Cerebellar nuclear complex (tissue), 1 donor: Measurements from ENCODE around the gene CSK.
A peak's percentile ranks its signal among the peaks of the same experiment; 100 is the strongest.

Experiments used
- DNase-seq, 2 experiments: peaks; one replicate each; lab custom pipeline; 2025; lab: John Stamatoyannopoulos, UW

CSK gene

DNA sequence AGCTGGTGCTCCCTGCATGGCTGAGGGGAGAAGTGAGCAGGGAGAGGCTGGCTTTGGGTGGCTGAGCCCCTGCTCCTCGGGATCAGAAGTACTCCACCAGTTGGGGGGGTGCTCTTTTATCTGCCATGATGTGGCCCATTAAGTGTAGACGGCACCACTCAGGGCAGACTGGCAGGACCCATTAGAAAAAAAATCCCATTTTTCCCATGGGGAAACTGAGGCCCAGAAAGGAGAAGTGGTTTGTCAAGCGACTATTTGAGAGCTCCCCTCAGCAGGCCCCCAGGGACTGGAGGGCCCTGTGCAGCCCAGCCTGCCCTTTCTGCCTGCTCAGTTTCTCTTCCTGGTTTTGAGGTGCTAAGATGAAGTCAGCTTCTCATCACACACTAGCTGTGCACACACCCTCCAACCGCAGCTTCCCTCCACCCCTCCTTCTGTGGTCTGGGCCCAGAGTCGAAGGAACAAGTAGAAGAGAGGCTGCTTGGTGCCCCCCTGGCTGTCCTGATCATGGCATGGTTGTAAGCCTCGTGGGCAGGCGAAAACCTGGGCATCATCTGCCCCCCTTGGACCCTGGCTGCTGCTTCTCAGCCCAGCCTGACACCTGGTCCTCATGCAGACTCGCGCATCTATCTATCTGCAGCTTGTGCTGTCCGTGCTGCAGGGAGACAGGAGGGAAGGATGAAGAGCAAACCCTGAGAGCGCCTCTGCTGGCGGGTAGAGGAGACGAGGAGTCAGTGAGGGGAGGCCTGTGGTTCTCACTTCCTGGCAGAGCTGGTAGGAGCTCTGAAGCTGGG lies 5.6 kb downstream of the CSK start:
- DNase-seq = peak; percentile 10 to 33

DNA sequence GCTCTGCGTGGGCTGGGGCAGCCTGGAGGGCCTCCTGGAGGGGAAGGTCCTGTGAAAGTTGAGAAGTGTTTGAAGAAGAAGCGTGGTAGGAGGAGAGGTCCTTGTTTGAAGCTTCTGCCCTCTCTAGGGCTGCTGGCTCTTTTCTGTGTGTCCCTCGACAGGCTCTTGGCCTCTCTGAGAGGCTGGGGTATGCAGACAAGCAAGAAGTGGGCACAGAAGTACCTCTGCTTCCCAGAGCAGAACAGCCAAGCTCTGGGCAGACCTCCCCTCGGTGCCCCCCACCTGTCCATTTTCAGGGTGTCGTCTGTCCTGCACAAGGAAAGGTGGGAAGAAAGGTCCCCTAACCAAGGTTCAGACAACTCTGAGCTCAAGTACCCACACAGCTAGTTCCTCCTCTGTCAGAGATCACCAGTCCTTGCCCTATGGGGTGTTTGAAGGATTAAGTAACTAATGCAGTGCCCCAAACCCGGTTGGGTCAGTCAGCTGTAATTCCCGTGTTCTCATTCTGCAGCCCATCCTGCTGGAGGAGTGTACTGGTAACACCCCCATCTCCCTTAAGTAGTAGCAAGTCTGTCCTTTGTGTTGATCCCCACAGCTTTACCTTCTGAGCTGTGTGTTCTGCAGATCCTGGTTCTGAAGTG lies 6.3 kb downstream of the CSK start:
- DNase-seq = no peak

DNA sequence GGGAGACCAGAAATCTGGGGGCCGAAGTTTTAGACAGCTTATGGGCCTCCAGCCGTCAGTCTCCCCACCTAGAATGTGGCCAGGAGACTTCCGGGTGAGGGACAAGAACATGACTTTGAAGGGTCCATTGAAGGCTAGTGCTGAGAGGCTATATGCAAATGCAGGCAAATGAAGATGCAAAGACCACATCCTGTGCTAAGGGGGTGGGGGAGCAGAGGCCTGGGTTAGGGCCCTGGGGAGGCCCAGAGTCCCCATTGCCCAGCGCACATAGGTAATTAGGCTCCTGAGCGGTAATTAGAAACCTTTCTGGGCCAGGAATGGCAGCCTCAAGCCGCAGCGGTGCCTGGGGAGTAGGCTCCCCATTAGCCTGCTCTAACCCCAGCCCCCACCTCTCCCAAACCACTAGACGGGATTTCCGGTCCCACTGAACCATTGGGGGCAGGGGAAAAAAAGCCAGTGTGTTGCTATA lies 6.8 kb downstream of the CSK start:
- no peak for DNase-seq

DNA sequence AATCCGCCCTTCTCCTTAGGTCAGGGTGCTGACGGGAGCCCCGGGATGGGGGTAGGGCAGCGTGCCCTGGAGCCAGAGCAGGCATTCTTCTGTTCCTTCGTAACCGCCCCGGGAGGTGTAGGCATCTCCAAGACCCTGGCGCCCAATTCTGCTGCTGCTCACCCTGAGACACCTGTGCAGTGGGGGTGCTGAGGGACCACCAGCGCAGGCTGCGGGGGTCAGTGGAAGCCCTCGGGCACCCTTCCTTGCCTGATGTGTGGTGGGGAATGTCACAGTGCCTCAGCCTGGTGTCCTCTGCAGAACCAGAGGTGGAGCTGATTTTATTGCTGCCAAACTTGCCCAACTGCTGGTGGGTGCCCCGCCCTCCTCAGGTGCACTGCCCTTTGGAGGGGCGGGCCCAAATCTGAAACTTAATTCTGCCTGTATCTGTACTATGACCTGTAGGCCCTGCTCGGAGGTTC lies 7.3 kb downstream of the CSK start:
- DNase-seq = no peak

DNA sequence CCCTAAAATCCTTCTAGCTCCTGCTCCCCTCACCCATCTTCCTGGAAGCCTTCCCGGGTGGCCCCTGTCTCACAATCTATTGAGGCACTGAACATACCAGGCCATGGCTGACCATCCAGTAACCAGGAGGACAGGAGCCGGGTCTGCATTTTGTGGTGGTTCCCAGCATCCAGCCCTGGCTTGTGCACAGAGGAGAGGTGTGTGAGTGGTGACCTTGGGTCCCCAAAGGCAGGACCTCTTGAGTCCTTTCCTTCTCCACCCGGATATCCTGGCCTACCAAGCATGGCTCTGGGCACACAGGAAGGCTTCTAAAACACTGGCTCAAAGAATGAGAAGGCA lies 7.8 kb downstream of the CSK start:
- no peak for DNase-seq

DNA sequence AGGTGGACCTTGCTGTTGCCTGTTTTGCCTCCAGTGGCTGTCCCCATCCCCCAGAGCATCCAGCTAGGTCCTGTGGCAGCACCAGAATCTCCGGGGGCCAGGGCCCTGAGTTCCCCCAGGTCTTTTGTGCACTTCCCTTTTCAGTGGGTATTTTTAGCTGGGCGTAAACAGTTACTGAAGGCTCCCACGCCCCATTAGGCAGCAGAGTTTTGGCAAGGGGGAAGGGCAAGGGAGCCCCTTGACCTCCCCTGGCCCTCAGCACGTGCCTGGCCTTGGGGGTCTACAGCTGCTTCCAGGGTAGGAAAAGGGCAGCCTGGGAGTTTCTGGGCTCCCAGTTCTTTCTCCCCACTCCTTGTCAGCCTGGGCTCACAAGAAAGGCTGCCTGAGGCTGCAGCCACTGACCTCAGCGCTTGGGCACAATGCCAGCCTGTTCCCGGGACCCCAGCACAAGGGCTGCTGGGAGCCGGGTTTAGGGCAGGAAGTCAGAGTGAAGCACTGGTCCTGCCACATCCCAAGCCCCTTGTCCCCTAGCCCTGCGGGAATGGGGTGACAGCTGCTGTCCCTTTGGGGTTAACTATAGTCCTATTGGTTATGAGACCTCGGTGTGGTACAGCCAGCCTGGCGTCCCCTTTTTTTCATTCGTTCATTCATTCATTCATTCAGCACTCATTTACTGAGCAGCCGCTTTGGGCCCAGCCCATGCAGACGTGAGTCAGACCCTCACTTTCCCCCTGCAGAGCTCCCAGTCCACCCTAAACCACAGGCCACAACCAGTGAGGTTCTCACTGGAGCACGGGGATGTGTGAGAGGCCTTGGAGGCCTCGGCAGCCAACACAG lies 8.4 kb downstream of the CSK start:
- no peak for DNase-seq

DNA sequence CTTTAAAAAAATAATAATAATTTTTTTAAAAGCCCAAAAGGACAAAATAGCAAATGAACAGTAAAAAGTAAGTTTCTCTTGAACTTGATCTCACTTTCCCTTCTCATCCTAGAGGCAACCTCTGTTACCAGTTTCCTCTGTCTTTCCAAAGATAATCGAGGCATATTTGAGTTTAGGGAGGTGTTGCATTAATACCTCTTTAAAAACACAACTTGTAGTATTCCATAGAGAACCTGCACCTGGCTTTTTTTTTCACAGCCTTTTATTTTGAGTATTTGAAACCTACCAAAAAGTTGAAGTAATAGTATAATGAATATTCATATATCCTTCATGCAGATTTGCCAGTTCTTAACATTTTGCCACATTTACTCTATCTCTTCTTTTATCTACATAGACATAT lies 9.1 kb downstream of the CSK start:
- DNase-seq = no peak

DNA sequence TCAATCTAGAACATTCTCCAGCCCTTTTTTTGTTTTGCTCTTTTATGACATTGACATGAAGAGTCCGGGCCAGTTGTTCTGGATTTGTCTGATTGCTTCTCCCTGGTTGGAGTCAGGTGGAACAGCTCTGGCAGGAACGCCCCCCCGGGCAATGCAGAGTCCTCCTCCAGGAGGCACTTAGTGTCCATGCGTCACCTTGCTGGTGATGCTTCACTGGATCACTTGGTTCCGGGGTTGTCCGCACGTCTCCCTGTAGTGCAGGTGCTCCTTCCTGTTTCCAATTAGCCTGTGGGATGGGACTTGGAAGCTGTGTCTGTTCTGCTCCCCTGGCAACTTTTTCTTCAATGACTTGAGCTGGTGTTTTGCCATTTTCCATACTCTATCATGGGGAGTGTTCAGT lies 9.8 kb downstream of the CSK start:
- no peak for DNase-seq

DNA sequence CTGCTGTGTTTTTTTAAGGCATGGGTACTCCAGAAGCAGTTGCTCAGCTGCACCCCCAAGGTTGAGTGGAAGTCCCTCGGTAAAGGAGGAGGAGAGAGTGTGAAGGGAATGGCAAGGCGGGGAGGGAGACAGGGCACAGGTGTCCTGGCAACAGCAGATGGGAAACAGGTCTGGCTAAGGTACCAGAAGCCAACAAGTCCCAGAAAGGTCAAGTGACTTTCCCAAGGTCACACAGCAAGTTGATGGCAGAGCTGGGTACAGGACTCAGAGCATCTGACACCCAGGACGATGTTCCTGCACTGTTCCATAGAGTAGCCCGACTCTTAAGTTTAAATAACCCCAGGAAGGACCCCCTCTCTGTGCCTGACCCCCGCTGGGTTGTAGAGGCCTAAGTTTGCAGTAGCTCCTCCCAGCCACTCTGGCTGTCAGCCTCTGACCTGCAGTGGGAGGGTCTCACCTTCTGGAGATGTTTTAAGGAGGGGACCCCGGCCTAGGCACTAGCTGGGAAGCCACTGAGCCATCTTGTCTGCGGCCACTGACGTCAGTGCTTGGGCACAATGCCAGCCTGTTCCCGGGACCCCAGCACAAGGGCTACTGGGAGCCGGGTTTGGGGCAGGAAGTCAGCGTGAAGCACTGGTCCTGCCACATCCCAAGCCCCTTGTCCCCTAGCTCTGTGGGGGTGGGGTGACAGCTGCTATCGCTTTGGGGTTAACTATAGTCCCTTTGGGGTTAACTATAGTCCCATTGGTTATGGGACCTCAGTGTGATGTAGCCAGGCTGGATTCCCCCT lies 10.5 kb downstream of the CSK start:
- no peak for DNase-seq

DNA sequence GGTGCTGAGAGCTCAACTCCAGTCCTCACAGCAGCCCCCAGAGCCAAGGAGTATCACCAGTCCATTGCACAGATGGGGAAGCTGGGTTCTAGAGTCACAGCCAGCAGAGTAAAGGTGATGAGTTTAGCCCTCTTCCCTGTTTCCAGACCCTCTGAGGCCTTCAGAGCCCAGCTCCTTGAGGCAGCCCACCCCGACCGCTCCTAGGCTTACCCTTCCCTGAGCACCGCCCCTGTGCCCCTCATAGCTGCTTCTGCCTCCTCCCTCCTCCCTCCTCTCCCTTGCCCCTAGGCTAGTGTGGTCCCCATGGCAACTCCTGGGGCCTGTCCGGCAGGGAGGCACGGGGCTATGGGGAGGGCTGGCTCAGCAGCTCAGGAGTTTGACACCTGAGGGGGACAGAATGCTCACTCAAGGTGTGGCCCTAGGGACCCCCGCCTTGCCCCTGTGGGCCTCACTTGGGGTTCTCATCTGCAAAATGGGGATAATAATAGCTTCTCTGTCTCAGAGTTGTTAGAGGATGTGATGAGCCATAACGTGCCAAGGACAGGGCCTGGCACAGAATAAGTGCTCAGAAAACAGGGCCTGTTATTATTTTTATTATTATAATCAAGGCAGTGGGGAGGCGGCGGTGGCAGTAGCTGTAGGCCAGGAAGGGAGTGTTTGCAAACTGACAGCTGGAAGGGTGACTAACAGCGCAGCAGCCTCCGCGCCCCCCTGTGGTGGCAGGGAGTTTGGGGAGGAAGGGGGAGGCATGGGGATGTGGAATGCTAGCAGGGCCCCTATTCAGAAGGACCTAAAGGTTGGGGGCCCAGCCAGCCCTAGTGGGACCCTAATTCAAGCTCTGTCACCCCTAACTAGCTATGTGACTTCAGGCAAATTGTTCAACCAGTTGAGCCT lies 11.5 kb downstream of the CSK start:
- no peak for DNase-seq

DNA sequence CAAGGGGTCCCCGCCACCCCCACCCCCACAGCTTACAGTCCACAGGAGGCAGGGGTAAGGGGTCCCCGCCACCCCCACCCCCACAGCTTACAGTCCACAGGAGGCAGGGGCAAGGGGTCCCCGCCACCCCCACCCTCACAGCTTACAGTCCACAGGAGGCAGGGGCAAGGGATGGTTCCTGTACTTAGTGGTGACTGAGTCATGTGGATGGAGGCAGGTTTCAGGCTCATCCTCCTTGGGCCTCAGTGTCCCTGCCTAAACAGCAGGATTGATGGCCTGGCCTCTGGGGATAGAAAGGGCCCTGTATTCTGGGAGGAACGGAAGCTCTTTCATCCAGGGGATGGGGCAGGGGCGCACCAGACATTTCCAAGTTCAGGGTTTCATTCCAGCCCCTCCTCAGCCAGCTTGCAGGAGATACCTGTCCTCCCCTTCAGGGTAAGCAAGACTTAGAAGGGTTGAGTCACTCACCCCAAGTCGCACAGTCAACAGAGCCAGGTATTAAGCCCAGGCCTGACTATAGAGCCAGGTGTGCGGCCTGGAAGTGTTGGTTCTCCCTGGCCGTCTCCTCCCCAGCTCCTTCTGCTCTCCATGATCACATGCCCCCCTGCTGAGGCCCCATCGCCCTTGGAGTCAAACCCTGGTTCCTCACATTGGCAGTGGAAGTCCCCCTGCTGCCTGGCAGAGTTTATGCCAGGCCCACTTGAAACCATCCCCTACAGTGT lies 12.5 kb downstream of the CSK start:
- no peak for DNase-seq

DNA sequence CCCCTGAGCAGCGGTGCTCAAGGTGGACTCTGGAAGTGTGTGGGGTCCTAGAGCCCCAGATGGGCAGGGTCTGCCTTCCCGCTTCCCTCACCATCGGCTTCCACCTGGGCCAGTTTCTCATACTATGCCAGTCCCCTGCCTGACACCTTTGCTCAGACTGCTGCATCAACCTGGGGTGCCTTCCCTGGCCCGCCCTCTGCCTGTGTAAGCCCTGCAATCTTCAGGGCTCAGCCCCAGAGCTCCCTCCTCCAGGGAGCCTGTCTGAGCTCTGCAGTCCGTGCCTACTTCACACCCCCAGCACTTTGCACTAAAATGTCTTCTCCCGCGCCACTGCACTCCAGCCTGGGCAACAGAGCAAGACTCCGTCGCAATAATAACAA lies 13.1 kb downstream of the CSK start:
- no peak for DNase-seq

DNA sequence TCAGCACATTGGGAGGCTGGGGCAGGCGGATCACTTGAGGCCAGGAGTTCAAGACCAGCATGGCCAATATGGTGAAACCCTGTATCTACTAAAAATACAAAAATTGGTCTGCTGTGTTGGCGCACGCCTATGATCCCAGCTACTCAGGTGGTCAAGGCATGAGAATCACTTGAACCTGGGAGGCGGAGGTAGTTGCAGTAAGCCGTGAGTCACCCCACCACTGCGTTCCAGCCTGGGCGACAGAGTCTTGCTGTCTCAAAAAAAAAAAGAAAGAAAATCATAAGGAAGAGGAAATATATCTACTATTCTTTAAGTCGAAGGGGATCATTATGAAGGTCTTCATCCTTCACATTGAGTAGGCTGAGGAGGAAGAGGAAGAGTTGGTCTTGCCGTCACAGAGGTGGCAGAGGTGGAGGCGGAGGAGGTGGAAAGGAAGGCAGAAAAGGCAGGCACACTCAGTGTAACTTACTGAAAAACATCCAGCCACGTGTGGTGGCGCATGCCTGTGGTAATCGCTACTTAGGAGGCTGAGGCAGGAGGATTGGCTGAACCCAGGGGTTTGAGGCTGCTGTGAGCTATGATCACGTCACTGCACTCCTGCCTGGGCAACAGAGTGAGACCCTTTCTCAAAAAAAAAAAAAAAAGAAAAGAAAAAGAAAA lies 14.2 kb downstream of the CSK start:
- no peak for DNase-seq

DNA sequence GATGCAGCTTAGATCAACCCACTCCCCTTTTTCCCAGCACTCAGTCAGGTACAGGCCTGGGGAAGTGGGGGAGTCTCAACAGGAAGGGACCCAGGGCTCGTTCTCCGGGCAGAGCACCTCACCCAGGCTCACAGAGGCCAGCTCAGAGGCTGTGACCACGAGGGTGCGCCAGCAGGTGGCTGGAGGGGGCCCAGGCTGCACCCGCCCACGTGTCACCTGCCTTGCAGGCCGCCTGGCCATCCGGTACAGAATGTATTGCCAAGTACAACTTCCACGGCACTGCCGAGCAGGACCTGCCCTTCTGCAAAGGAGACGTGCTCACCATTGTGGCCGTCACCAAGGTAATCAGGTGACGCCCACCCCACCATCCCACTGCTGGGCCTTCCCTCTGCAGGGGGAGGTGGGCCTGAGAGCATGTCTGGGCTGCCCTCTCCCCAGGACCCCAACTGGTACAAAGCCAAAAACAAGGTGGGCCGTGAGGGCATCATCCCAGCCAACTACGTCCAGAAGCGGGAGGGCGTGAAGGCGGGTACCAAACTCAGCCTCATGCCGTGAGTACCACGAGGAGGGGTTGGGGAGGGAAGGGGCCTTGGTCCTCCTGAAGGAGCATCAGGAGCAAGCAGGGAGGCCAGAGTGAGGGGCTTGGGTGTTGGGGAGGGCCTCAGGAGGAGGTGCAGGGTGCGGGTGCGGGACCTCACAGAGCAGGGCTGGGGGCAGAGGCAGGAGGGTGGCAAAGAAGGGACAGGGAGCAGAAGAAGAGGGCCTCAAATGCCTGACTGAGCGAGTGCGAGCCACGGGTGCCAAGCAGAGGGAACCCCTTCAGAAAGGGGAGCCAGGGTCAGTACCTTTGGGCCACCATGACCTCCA lies 16.7 kb downstream of the CSK start:
- peak; percentile 61 to 64 for DNase-seq

DNA sequence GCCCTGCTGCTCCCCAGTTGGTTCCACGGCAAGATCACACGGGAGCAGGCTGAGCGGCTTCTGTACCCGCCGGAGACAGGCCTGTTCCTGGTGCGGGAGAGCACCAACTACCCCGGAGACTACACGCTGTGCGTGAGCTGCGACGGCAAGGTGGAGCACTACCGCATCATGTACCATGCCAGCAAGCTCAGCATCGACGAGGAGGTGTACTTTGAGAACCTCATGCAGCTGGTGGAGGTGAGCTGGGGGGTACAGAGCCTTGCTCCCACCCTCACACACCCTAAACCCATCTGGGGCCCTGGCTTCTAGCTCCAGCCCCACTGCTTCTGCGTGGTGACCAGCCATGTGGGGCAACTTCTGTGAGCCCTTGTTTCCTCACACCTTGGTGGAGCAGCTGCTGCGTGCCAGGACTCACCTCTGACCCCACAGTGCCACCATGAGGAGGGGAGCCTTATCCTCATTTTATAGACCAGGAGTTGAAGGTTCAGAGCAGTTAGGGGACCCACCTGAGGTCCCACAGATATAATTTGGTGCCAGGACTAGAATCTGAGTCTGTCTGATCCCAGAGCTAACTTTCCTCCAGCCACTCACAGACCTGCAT lies 17.5 kb downstream of the CSK start:
- no peak for DNase-seq

DNA sequence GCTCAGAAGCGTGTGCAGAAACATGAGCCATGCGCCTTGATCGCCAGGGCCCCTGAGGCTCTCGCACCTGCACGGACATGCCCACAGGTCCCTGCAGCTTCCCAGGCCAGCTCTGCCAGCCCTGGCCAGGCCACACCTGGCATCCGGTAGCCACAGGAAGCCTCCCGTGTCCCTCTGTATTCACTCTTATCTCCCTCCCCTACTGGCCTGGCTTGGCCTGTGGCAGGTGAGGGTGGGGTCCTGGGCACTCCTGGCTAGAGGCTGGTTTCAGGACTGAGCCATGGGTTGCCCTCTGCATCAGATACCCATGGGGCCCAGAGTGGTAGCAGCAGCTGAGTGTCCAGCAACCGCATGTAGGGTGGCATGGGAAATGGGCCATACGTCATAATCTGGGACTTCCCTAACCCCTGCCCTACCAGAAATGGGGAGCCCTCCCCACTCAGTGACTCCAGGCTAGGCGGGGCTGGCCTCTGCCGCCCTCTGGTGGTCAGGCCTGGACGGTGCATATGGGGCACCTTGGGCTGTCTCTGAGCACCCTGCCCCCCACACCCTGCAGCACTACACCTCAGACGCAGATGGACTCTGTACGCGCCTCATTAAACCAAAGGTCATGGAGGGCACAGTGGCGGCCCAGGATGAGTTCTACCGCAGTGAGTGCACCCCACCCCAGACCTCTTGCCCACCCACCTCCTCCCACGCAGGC lies 18.1 kb downstream of the CSK start:
- DNase-seq = no peak

DNA sequence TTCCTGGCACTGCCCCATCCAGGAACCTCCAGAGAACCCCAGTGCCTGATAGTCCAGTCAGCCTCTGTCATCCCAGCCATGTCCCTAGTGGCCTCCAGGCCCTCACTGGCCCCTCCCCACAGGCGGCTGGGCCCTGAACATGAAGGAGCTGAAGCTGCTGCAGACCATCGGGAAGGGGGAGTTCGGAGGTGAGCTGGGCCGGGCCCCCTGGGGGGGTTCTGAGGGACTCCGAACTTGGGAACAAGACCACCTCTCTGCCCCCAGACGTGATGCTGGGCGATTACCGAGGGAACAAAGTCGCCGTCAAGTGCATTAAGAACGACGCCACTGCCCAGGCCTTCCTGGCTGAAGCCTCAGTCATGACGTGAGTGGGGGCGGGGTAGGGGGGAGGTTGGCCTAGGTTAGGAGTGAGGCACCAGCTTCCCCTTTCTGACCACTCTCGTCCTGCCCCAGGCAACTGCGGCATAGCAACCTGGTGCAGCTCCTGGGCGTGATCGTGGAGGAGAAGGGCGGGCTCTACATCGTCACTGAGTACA lies 18.7 kb downstream of the CSK start:
- no peak for DNase-seq
